OCI-LY3 (cell line): ENCODE data around the gene SRGAP2C.
"Not testable (repeated sequence)": the region's sequence is repeated elsewhere in the genome, so short reads cannot be mapped to it uniquely, and the experiment has no call there.

ENCODE experiments used
- CTCF ChIP-seq: fragments of 200-600, 300-600 bp; sonication (generic); IDR thresholded peaks from 2 replicates; pipeline ENCODE4 v1.5.1; 2014; ENCODE audit warnings: antibody characterized with exemption, low read length, low read depth
- EZH2phosphoT487 ChIP-seq: fragments of 200-600 bp; shearing (Covaris generic); IDR thresholded peaks from 2 replicates; pipeline ENCODE4 v1.6.1; 2018; ENCODE audit warnings: antibody characterized with exemption, mixed run types, low read depth

DNA sequence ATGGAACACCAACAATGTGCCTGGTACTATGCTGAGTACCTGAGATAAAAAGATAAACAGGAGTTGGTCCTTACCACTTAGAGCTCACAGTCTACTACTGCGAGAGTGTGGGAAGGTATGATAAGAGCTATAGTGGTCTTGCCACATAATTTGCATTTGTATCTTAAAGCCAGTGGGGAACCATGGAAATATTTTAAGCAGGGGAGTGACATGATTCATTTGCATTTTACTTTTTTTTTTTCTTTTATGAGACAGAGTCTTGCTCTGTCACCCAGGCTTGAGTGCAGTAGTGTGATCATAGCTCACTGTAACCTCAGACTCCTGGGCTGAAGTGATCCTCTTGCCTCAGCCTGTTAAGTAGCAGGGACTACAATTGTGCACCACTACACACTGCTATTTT is 53.6 kb downstream of the SRGAP2C start:
- TF ChIP-seq CTCF, EZH2phosphoT487: not testable (repeated sequence)
